Measurements from ENCODE around the gene SST. TPM values are rescaled to one million over a fixed set of nuclear protein-coding genes. Genes with fewer than 3 reads are reported as not detected.

The SST gene
- total and polyA plus RNA-seq, 10 of the 15 experiments (the other 5 are each of a cell fraction or from before 2014, with no cell fraction given) = 0.35 to 0.38 TPM; not detected in 8

- no peak for TF ChIP-seq NFYA (IDR thresholded peaks at IDR 0.05; ENCODE audit: borderline replicate concordance, low read depth, low read length)
- TF ChIP-seq SREBF1 (IDR thresholded peaks at IDR 0.05; ENCODE audit: low read length) = no peak
These were observed 49.6 kb upstream of the SST start (continued) for GRCh38 chr3:187719628-187720336.

- no peaks in the 10 kb centered on the region for H3K79me2 ChIP-seq (ENCODE audit: control insufficient read depth, insufficient read depth, low read length)
- ChIA-PET CTCF (interaction anchor here (2.0 to 2.8 kb wide), 4 partner anchors 20 to 499 kb away, joined by 5 to 11 read pairs (median 8); no protein-coding TSS in a partner anchor), POLR2A (no interaction called here), RAD21 (ENCODE audit: unreplicated experiment) (interaction anchor here (1.2 to 5.5 kb wide), 3 partner anchors 11 to 400 kb away, joined by 3 to 31 read pairs (median 3); no protein-coding TSS in a partner anchor), SMC1A (ENCODE audit: uncharacterized antibody, unreplicated experiment) (interaction anchor here (0.7 to 1.9 kb wide), 5 partner anchors 10 to 1236 kb away, joined by 3 to 4 read pairs (median 3); no protein-coding TSS in a partner anchor)
- ATAC-seq = no peak
- FAIRE-seq = no peak
- no peaks in the 10 kb centered on the region; the same call in 2 of the 3 replicates for H3K9me3 ChIP-seq (replicated peaks; ENCODE audit: control insufficient read depth, insufficient read depth, low read length)
- no peak overlapping the region for H3K9ac ChIP-seq (ENCODE audit: control insufficient read depth, insufficient read depth, low read length)
- no TSS peak for BruUV-seq (replicated peaks)
- DNase-seq (ENCODE audit: low read depth, low spot score) = no peak
- in situ Hi-C loops (cut with MboI) = loop anchor here (5.0 kb wide), 1 partner anchor 402 kb away; no protein-coding TSS in a partner anchor
- no peak overlapping the region for H3K4me3 ChIP-seq
- intact Hi-C loops (cut with micrococcal nuclease; ENCODE audit: unreplicated experiment) = no loop called here
- no peaks in the 10 kb centered on the region; a peak in 1 of 4 replicates for H3K36me3 ChIP-seq (ENCODE audit: control insufficient read depth in 2 of 2, insufficient read depth in 2 of 2, low read length in 1 of 2)
- H4K20me1 ChIP-seq (ENCODE audit: control insufficient read depth, insufficient read depth) = no peaks in the 10 kb centered on the region
- no peaks in the 10 kb centered on the region for H3K4me1 ChIP-seq (ENCODE audit: control insufficient read depth, insufficient read depth, low read length)
- H3K4me2 ChIP-seq (ENCODE audit: control insufficient read depth, insufficient read depth) = no peak overlapping the region
- H2AFZ ChIP-seq (ENCODE audit: control insufficient read depth, low read depth, low read length) = no peak overlapping the region
- no peaks in the 10 kb centered on the region for H3K27me3 ChIP-seq (replicated peaks in 1 of 2; ENCODE audit: control insufficient read depth in 2 of 2, insufficient read depth in 2 of 2, low read length in 1 of 2)
- H3K27ac ChIP-seq (ENCODE audit: control insufficient read depth, insufficient read depth) = no peak overlapping the region
- WGBS (ENCODE audit: insufficient coverage, insufficient replicate concordance, low lambda C conversion rate, missing lambda C conversion rate) = 59% methylated on average over 5 of the region's 5 CpGs
- no peak for TF ChIP-seq GATAD2B (conservative IDR thresholded peaks at IDR 0.05; ENCODE audit: low read depth)
- no peak for TF ChIP-seq RBBP5 (conservative IDR thresholded peaks at IDR 0.05)
- TF ChIP-seq NR2C1 (IDR thresholded peaks at IDR 0.05) = no peak
- no peak for TF ChIP-seq NFXL1 (IDR thresholded peaks at IDR 0.05; ENCODE audit: borderline replicate concordance)
- TF ChIP-seq, protein P1, sequence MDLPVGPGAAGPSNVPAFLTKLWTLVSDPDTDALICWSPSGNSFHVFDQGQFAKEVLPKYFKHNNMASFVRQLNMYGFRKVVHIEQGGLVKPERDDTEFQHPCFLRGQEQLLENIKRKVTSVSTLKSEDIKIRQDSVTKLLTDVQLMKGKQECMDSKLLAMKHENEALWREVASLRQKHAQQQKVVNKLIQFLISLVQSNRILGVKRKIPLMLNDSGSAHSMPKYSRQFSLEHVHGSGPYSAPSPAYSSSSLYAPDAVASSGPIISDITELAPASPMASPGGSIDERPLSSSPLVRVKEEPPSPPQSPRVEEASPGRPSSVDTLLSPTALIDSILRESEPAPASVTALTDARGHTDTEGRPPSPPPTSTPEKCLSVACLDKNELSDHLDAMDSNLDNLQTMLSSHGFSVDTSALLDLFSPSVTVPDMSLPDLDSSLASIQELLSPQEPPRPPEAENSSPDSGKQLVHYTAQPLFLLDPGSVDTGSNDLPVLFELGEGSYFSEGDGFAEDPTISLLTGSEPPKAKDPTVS (IDR thresholded peaks at IDR 0.05; ENCODE audit: low read depth, low read length) = no peak
- TF ChIP-seq IRF5 (IDR thresholded peaks at IDR 0.05; ENCODE audit: borderline replicate concordance) = no peak
- no peak for TF ChIP-seq CBX3 (IDR thresholded peaks at IDR 0.05; ENCODE audit: borderline replicate concordance, low read depth)
- TF ChIP-seq EED (IDR thresholded peaks at IDR 0.05; ENCODE audit: low read depth) = no peak
- TF ChIP-seq NFIC (IDR thresholded peaks at IDR 0.05; ENCODE audit: low read depth, low read length) = no peak
- no peak for TF ChIP-seq EGR1 (IDR thresholded peaks at IDR 0.05; ENCODE audit: borderline replicate concordance in 1 of 2, low read depth in 2 of 2, low read length in 2 of 2)
- TF ChIP-seq, protein P2, sequence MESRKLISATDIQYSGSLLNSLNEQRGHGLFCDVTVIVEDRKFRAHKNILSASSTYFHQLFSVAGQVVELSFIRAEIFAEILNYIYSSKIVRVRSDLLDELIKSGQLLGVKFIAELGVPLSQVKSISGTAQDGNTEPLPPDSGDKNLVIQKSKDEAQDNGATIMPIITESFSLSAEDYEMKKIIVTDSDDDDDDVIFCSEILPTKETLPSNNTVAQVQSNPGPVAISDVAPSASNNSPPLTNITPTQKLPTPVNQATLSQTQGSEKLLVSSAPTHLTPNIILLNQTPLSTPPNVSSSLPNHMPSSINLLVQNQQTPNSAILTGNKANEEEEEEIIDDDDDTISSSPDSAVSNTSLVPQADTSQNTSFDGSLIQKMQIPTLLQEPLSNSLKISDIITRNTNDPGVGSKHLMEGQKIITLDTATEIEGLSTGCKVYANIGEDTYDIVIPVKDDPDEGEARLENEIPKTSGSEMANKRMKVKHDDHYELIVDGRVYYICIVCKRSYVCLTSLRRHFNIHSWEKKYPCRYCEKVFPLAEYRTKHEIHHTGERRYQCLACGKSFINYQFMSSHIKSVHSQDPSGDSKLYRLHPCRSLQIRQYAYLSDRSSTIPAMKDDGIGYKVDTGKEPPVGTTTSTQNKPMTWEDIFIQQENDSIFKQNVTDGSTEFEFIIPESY (IDR thresholded peaks at IDR 0.05) = no peak
- TF ChIP-seq, protein P3, sequence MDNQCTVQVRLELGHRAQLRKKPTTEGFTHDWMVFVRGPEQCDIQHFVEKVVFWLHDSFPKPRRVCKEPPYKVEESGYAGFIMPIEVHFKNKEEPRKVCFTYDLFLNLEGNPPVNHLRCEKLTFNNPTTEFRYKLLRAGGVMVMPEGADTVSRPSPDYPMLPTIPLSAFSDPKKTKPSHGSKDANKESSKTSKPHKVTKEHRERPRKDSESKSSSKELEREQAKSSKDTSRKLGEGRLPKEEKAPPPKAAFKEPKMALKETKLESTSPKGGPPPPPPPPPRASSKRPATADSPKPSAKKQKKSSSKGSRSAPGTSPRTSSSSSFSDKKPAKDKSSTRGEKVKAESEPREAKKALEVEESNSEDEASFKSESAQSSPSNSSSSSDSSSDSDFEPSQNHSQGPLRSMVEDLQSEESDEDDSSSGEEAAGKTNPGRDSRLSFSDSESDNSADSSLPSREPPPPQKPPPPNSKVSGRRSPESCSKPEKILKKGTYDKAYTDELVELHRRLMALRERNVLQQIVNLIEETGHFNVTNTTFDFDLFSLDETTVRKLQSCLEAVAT (IDR thresholded peaks at IDR 0.05) = no peak
- no peak for TF ChIP-seq ESRRA (IDR thresholded peaks at IDR 0.05; ENCODE audit: low read length)
These were observed 48.6 kb upstream of the SST start for GRCh38 chr3:187718802-187719201.

All from GM12878 (cell line).